Mucosa of descending colon (tissue), 3 donors: ENCODE results near the gene NTN1. TPM values are rescaled to one million over a fixed set of nuclear protein-coding genes. Genes with fewer than 3 reads are reported as not detected.
"Not testable (repeated sequence)": the region's sequence is repeated elsewhere in the genome, so short reads cannot be mapped to it uniquely, and the experiment has no call there.

Source experiments
- ATAC-seq: fragments of 200-7000 bp; cut with Tn5 transposase; one replicate; pipeline ENCODE4 v1.9.1; 2020; ENCODE audit warnings: mild to moderate bottlenecking, moderate library complexity
- DNase-seq, 3 donors: peaks; one replicate each; pipeline ENCODE4 v3.0.0-alpha.2; 2020
- H3K36me3 ChIP-seq: fragments of 200-600 bp; one replicate; pipeline ENCODE4 v1.8.0; 2021; ENCODE audit warnings: low read depth, mild to moderate bottlenecking
- H3K4me1 ChIP-seq: fragments of 200-600 bp; one replicate; pipeline ENCODE4 v1.8.0; 2021; ENCODE audit warnings: low read depth, mild to moderate bottlenecking
- H3K4me3 ChIP-seq: fragments of 200-600 bp; one replicate; pipeline ENCODE4 v1.8.0; 2021; ENCODE audit warnings: mild to moderate bottlenecking
- H3K9me3 ChIP-seq: fragments of 200-600 bp; one replicate; pipeline ENCODE4 v1.8.0; 2021; ENCODE audit warnings: mild to moderate bottlenecking
- intact Hi-C, 2 donors: fragments of 100-400 bp; cut with DNase I in 1 of 2; cut with micrococcal nuclease in 1 of 2; formaldehyde crosslinking; loops; one replicate each; pipeline versions ENCODE4 v1.11.0 to v1.11.1; 2022; cut with DNase I, micrococcal nuclease
- long read RNA-seq, 2 donors: library from polyadenylated mRNA; unstranded; transcript quantifications; one replicate each; pipeline ENCODE4 v2.0.0, GENCODE V29; 2019 to 2021
- total RNA-seq, 3 donors: library from RNA; stranded (reverse); fragmentation: NEBNext Ultra II Directional in 2 of 3; extraction: Animal tissue kit (Norgen Biotek cat#: 25700) in 2 of 3; gene quantifications; one replicate each; pipeline versions ENCODE4 v1.2.1 to v1.2.4, GENCODE V29; 2021 to 2023
- TF ChIP-seq, protein P1 (sequence below): fragments of 200-600 bp; IDR thresholded peaks from one replicate; pipeline ENCODE4 v1.8.0; 2022; ENCODE audit warnings: antibody characterized with exemption, mild to moderate bottlenecking
- donor health status: DM: no; HTN: no; CAD: no; lungs with moderate emphysema.
- donor health status: DM: no; HTN: no; CAD: no.
- donor health status: DM: no; HTN: yes; CAD: no.

Gene NTN1
- total RNA-seq = 10 to 100 TPM in 1 of 3 donors, 1 to 10 TPM in 2; 3.7 to 61.8 (median 4.0) TPM
- long read RNA-seq, donor 1, partial matches to known transcripts = 5 of 42 reads
- long read RNA-seq, donor 1, other reads (novel, unspliced or antisense) = 37 of 42 reads
- long read RNA-seq, donor 2, partial matches to known transcripts = 1 of 2 reads
- long read RNA-seq, donor 2, other reads (novel, unspliced or antisense) = 1 of 2 reads

GRCh38 chr17:9021158-9021991, at the start of gene NTN1:
NTN1 (plus strand) TSS chr17:9021510; CDS start chr17:9022374, 864 bp downstream.
- Histone ChIP-seq H3K4me1 (peaks cover 27% of the 10 kb centered on the region), H3K36me3 (no peaks in the 10 kb centered on the region), H3K9me3 (no peaks in the 10 kb centered on the region), H3K4me3 (no peak within 1 kb of the TSS)
- intact Hi-C loops = no loop called here
- DNase-seq (peak; percentile 38 to 59 (median 56)), ATAC-seq (peak; percentile 61)
- TF ChIP-seq, protein P1, sequence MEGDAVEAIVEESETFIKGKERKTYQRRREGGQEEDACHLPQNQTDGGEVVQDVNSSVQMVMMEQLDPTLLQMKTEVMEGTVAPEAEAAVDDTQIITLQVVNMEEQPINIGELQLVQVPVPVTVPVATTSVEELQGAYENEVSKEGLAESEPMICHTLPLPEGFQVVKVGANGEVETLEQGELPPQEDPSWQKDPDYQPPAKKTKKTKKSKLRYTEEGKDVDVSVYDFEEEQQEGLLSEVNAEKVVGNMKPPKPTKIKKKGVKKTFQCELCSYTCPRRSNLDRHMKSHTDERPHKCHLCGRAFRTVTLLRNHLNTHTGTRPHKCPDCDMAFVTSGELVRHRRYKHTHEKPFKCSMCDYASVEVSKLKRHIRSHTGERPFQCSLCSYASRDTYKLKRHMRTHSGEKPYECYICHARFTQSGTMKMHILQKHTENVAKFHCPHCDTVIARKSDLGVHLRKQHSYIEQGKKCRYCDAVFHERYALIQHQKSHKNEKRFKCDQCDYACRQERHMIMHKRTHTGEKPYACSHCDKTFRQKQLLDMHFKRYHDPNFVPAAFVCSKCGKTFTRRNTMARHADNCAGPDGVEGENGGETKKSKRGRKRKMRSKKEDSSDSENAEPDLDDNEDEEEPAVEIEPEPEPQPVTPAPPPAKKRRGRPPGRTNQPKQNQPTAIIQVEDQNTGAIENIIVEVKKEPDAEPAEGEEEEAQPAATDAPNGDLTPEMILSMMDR = no peak

DNA sequence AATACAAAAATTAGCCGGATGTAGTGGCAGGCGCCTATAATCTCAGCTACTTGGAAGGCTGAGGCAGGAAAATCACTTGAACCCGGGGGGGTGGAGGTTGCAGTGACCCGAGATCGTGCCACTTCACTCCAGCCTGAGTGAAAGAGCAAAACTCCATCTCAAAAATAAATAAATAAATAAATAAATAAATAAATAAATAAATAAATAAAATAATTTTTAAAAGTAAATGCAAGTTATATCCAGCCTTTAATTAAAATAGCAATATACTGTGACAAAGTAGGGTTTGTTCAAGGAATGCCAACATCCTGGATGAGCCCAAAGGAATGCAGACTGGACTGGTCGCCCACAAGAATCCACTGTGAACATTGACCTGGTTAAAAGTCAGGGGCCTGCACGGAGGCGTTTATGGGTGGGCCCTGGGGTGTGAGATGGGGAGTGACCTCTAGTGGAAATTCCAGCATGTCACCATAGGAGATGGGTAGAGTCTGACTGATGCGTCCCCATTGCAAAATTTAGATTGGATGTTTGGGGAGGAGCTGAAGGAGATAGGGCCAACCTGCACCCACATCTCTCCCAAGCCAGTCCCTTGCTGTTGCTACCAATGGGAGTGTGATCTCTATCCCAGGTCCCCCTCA, 46.1 kb upstream of the NTN1 start:
- DNase-seq (no peak), ATAC-seq (no peak)
- Histone ChIP-seq H3K4me1 (no peaks in the 10 kb centered on the region), H3K36me3 (no peaks in the 10 kb centered on the region), H3K9me3 (no peaks in the 10 kb centered on the region), H3K4me3 (no peak overlapping the region)
- TF ChIP-seq, protein P1 = no peak
- intact Hi-C loops = no loop called here

- TF ChIP-seq, protein P1 = no peak
- intact Hi-C loops = no loop called here
- ATAC-seq (no peak), DNase-seq (no peak)
- no peaks in the 10 kb centered on the region for H3K36me3 ChIP-seq
- H3K9me3 ChIP-seq = no peaks in the 10 kb centered on the region
- H3K4me1 ChIP-seq = no peaks in the 10 kb centered on the region
- H3K4me3 ChIP-seq = no peak overlapping the region
Measured at GRCh38 chr17:8976638-8977037, 44.7 kb upstream of the NTN1 start.

DNA sequence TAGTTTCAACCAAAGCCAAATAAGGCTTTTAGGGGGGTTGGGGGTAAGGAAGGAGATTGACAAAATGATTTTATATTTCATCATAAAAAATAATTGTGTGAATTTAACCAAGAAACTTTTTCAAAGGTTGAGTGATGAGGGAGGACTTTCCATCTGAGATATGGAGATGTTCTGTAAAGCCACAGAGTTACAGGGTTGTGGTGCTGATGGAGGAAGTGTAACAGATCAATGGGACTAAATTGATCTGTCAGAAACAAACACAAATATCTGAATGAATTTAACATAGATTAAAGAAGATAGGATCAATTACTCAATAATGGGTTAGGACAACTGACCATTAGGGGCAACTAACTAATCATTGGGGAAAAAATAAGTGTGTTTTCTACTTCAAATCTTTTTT, 41.6 kb upstream of the NTN1 start:
- no peak for ATAC-seq
- no peaks in the 10 kb centered on the region for H3K36me3 ChIP-seq
- TF ChIP-seq, protein P1 = no peak
- no peak overlapping the region for H3K4me3 ChIP-seq
- no peaks in the 10 kb centered on the region for H3K4me1 ChIP-seq
- no peaks in the 10 kb centered on the region for H3K9me3 ChIP-seq
- intact Hi-C loops = no loop called here
- no peak for DNase-seq

DNA sequence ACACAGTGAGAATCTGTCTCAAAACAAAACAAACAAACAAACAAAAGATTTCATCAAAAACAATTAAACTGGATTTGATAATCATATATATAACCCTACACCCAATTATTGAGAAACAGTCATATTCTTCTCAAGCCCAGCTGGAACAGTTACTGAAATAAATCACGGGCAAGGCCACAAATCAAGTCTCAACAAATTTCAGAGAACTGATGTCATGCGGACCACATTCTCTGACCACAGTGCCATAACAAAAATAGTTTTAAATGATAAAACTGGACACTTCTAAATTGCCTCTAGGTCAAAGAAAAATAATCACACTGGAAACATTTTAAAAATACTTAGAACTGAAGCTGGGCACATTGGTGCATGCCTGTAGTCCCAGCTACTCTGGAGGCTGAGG, 39.9 kb upstream of the NTN1 start:
- Histone ChIP-seq H3K4me3 (no peak overlapping the region), H3K4me1 (no peaks in the 10 kb centered on the region), H3K9me3 (no peaks in the 10 kb centered on the region), H3K36me3 (no peaks in the 10 kb centered on the region)
- TF ChIP-seq, protein P1 = no peak
- DNase-seq = no peak
- no peak for ATAC-seq
- intact Hi-C loops = no loop called here

- H3K36me3 ChIP-seq, H3K4me3 ChIP-seq, ATAC-seq, DNase-seq, H3K4me1 ChIP-seq, H3K9me3 ChIP-seq, intact Hi-C loops: not testable (repeated sequence)
Measured at GRCh38 chr17:8984225-8984624, 37.1 kb upstream of the NTN1 start.
